LNCaP clone FGC (cell line): ENCODE data around the gene SIX5.

Source experiments
- DNase-seq: peaks from one replicate; pipeline ENCODE4 v3.0.0-alpha.2; 2011; ENCODE audit warnings: low read depth
- H3K4me3 ChIP-seq: 2 replicates; pipeline ENCODE4 v1.5.1; 2011; ENCODE audit warnings: mild to moderate bottlenecking, low read depth, low read length, control low read depth
- CTCF ChIP-seq: IDR thresholded peaks from 2 replicates; pipeline ENCODE4 v1.5.1; 2012; ENCODE audit warnings: mild to moderate bottlenecking; ENCODE audit not compliant: control insufficient read depth, insufficient read depth; ENCODE audit errors: extremely low read depth

SIX5 gene

GRCh38 chr19:45780448-45781213 lies 11.6 kb upstream of the SIX5 start:
- no peak for DNase-seq
- H3K4me3 ChIP-seq = no peak overlapping the region
- no peak for TF ChIP-seq CTCF

- no peak overlapping the region for H3K4me3 ChIP-seq
- TF ChIP-seq CTCF = no peak
- no peak for DNase-seq
These were observed 11.0 kb upstream of the SIX5 start for GRCh38 chr19:45780146-45780447.

GRCh38 chr19:45779231-45780145 lies 10.4 kb upstream of the SIX5 start:
- H3K4me3 ChIP-seq = peak overlapping the region; percentile 26
- peak; percentile 62 for TF ChIP-seq CTCF

GRCh38 chr19:45778010-45778661 lies 9.1 kb upstream of the SIX5 start:
- no peak for TF ChIP-seq CTCF
- DNase-seq = no peak
- no peak overlapping the region for H3K4me3 ChIP-seq

More at GRCh38 chr19:45779231-45780145, 10.4 kb upstream of the SIX5 start:
- peak; percentile 39 for DNase-seq

GRCh38 chr19:45777395-45777961 lies 8.4 kb upstream of the SIX5 start:
- DNase-seq = no peak
- no peak overlapping the region for H3K4me3 ChIP-seq
- no peak for TF ChIP-seq CTCF

- H3K4me3 ChIP-seq = no peak overlapping the region
- no peak for TF ChIP-seq CTCF
- no peak for DNase-seq
These were observed 5.7 kb upstream of the SIX5 start for GRCh38 chr19:45774765-45775164.
